ENCODE measurements around the gene ZNF101. TPM values are rescaled to one million over a fixed set of nuclear protein-coding genes. Genes with fewer than 3 reads are reported as not detected.

ZNF101 gene
- total and polyA plus RNA-seq, 9 of the 15 experiments (the other 6 are each of a cell fraction or from before 2014, with no cell fraction given) = 9.6 to 20.3 (median 12.4) TPM

GRCh38 chr19:19619849-19620210, 48.8 kb upstream of the ZNF101 start:
- Histone ChIP-seq H3K4me1 (replicated peaks in 1 of 2; ENCODE audit: control insufficient read depth in 2 of 2, insufficient read depth in 2 of 2, low read length in 2 of 2) (peaks cover 7 to 29% of the 10 kb centered on the region in 2 experiments), H2AFZ (ENCODE audit: low read depth, low read length) (no peak overlapping the region), H3K27me3 (ENCODE audit: control insufficient read depth in 2 of 2, insufficient read depth in 2 of 2, low read length in 2 of 2) (no peaks in the 10 kb centered on the region; a peak in 1 of 5 replicates), H3K9me1 (ENCODE audit: control insufficient read depth, insufficient read depth, low read length) (no peaks in the 10 kb centered on the region), H3K27ac (ENCODE audit: extremely low read depth, low read depth, low read length) (no peak overlapping the region), H3K9me3 (replicated peaks; ENCODE audit: control insufficient read depth, insufficient read depth, low read depth, low read length) (no peaks in the 10 kb centered on the region), H3K4me2 (ENCODE audit: insufficient read depth, low read length) (no peak overlapping the region), H3K36me3 (ENCODE audit: control insufficient read depth, insufficient read depth, low read length) (no peaks in the 10 kb centered on the region), H3K79me2 (ENCODE audit: control insufficient read depth, insufficient read depth, low read length) (no peaks in the 10 kb centered on the region), H3K4me3 (no peak overlapping the region), H4K20me1 (replicated peaks; ENCODE audit: control insufficient read depth, insufficient read depth, low read length) (no peaks in the 10 kb centered on the region), H3K9ac (ENCODE audit: insufficient read depth in 1 of 2, low read depth in 2 of 2, low read length in 2 of 2) (no peak overlapping the region)
- CTCF ChIA-PET (ENCODE audit: low intra/inter-chr PET ratio) = no interaction called here
- in situ Hi-C loops (cut with MboI) = no loop called here
- BruUV-seq (replicated peaks) = no TSS peak
- POLR2A ChIA-PET = interaction anchor here (0.9 kb wide), 1 partner anchor 69 kb away, joined by 7 read pairs; no protein-coding TSS in a partner anchor
- DNase-seq (ENCODE audit: extremely low read depth in 1 of 4, low spot score in 3 of 4) (no peak), ATAC-seq (no peak), FAIRE-seq (no peak)
- intact Hi-C loops (cut with micrococcal nuclease) = no loop called here
- 38% methylated on average over 7 of the region's 7 CpGs for WGBS (ENCODE audit: insufficient coverage, low coverage, missing lambda C conversion rate)
- no peak for TF ChIP-seq ZFP30 (CRISPR knock-in tag; IDR thresholded peaks at IDR 0.05; ENCODE audit: borderline replicate concordance)

DNA sequence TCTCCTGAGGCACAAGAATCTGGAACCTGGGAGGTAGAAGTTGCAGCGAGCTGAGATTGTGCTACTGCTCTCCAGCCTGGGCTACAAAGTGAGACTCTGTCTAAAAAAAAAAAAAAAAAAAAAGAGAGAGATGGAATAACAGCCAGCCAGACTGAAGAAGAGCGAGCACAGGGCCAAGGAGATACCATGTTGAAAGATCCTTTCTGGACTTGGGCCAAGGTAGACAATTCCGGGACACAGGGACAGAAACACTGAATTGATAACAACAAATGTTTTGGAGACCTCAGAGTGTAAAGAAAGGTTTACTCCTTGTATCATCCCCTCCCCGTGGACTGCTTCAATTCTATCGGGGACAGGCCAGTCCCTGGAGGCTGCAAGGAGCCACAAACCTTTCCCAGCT, 45.3 kb upstream of the ZNF101 start:
- in situ Hi-C loops (cut with MboI) (no loop called here), intact Hi-C loops (cut with micrococcal nuclease) (no loop called here)
- TF ChIP-seq MEIS2 (IDR thresholded peaks at IDR 0.05; ENCODE audit: partially characterized antibody) = peak; percentile 41
- peak; percentile 74 for TF ChIP-seq NFIC (IDR thresholded peaks at IDR 0.05)
- no peak for TF ChIP-seq RBM15 (IDR thresholded peaks at IDR 0.05; ENCODE audit: insufficient read depth, low read length)
- TF ChIP-seq ZNF444 (CRISPR knock-in tag; IDR thresholded peaks at IDR 0.05) = no peak
- no peak for TF ChIP-seq PHTF2 (CRISPR knock-in tag; IDR thresholded peaks at IDR 0.05)
- TF ChIP-seq ZNF212 (CRISPR knock-in tag; IDR thresholded peaks at IDR 0.05) = no peak
- Histone ChIP-seq H3K36me3 (ENCODE audit: control insufficient read depth, insufficient read depth, low read length) (no peaks in the 10 kb centered on the region), H3K4me2 (ENCODE audit: insufficient read depth, low read length) (no peak overlapping the region), H3K27ac (ENCODE audit: extremely low read depth, low read depth, low read length) (no peak overlapping the region), H3K9ac (ENCODE audit: insufficient read depth in 1 of 2, low read depth in 2 of 2, low read length in 2 of 2) (no peak overlapping the region), H3K4me3 (no peak overlapping the region), H3K79me2 (ENCODE audit: control insufficient read depth, insufficient read depth, low read length) (no peaks in the 10 kb centered on the region), H3K4me1 (replicated peaks in 1 of 2; ENCODE audit: control insufficient read depth in 2 of 2, insufficient read depth in 2 of 2, low read length in 2 of 2) (peaks cover 7 to 34% of the 10 kb centered on the region in 2 experiments), H3K9me1 (ENCODE audit: control insufficient read depth, insufficient read depth, low read length) (no peaks in the 10 kb centered on the region), H4K20me1 (replicated peaks; ENCODE audit: control insufficient read depth, insufficient read depth, low read length) (no peaks in the 10 kb centered on the region), H3K27me3 (ENCODE audit: control insufficient read depth in 2 of 2, insufficient read depth in 2 of 2, low read length in 2 of 2) (no peaks in the 10 kb centered on the region; a peak in 1 of 5 replicates), H2AFZ (ENCODE audit: low read depth, low read length) (no peak overlapping the region), H3K9me3 (replicated peaks; ENCODE audit: control insufficient read depth, insufficient read depth, low read depth, low read length) (no peaks in the 10 kb centered on the region)
- peak in 1 of 4 experiments; percentile 33 for DNase-seq (ENCODE audit: extremely low read depth in 1 of 4, low spot score in 3 of 4)
- FAIRE-seq = no peak
- ChIA-PET CTCF (ENCODE audit: low intra/inter-chr PET ratio) (no interaction called here), POLR2A (interaction anchor here (0.6 to 1.3 kb wide), 2 partner anchors 10 to 63 kb away, joined by 3 read pairs; no protein-coding TSS in a partner anchor)
- WGBS (ENCODE audit: insufficient coverage, low coverage, missing lambda C conversion rate) = 14% methylated on average over 3 of the region's 5 CpGs
- BruUV-seq (replicated peaks) = no TSS peak
- no peak for ATAC-seq
